ENCODE results near the gene EXOC6B.

Gene EXOC6B

GRCh38 chr2:72141881-72142451 is 683.9 kb downstream of the EXOC6B start:
- DNase-seq, result no peak

GRCh38 chr2:72141032-72141645 is 684.7 kb downstream of the EXOC6B start:
- no peak for DNase-seq

GRCh38 chr2:72140621-72140960 is 685.2 kb downstream of the EXOC6B start:
- no peak for DNase-seq

GRCh38 chr2:72139874-72140620 is 685.8 kb downstream of the EXOC6B start:
- no peak for DNase-seq

- no peak for DNase-seq
Measured at GRCh38 chr2:72139471-72139873, 686.4 kb downstream of the EXOC6B start.

GRCh38 chr2:72138921-72139381 is 686.9 kb downstream of the EXOC6B start:
- DNase-seq, result no peak

GRCh38 chr2:72138011-72138881 is 687.6 kb downstream of the EXOC6B start:
- no peak for DNase-seq

GRCh38 chr2:72137498-72138010 is 688.3 kb downstream of the EXOC6B start:
- no peak for DNase-seq

GRCh38 chr2:72136933-72137497 is 688.8 kb downstream of the EXOC6B start:
- no peak for DNase-seq

GRCh38 chr2:72136331-72136730 is 689.5 kb downstream of the EXOC6B start:
- no peak for DNase-seq

GRCh38 chr2:72135921-72136320 is 689.9 kb downstream of the EXOC6B start:
- no peak for DNase-seq

GRCh38 chr2:72134997-72135800 is 690.6 kb downstream of the EXOC6B start:
- no peak for DNase-seq

GRCh38 chr2:72134408-72134996 is 691.3 kb downstream of the EXOC6B start:
- no peak for DNase-seq

GRCh38 chr2:72133721-72134407 is 692.0 kb downstream of the EXOC6B start:
- no peak for DNase-seq

- DNase-seq, result no peak
Measured at GRCh38 chr2:72132981-72133720, 692.7 kb downstream of the EXOC6B start.

GRCh38 chr2:72131916-72132841 is 693.7 kb downstream of the EXOC6B start:
- no peak for DNase-seq

- no peak for DNase-seq
Measured at GRCh38 chr2:72131371-72131891, 694.4 kb downstream of the EXOC6B start.

- DNase-seq, result no peak
Measured at GRCh38 chr2:72130659-72131360, 695.0 kb downstream of the EXOC6B start.
